H1 (cell line): ENCODE data around the gene CD34. TPM values are rescaled to one million over a fixed set of nuclear protein-coding genes. Genes with fewer than 3 reads are reported as not detected.

ENCODE experiments used
- HDAC2 ChIP-seq, 2 experiments: fragments of 300-600 bp in 1 of 2; sonication (generic) in 1 of 2; IDR thresholded peaks; 2 replicates each; pipeline ENCODE4 v1.6.1; 2011 to 2012; ENCODE audit warnings: low read depth in 2 of 2, low read length in 2 of 2, mild to moderate bottlenecking in 2 of 2, moderate library complexity in 2 of 2, borderline replicate concordance in 1 of 2, inconsistent platforms in 1 of 2
- SIN3A ChIP-seq, 2 experiments: IDR thresholded peaks in 1 of 2; conservative IDR thresholded peaks in 1 of 2; 2 replicates each; pipeline ENCODE4 v1.6.1; 2011 to 2012; ENCODE audit warnings: low read length in 2 of 2, improper control_type of control experiment in 1 of 2, low read depth in 1 of 2, mild to moderate bottlenecking in 1 of 2
- polyA plus RNA-seq, 7 experiments: library from polyadenylated mRNA; depleted of rRNA in 3 of 7; stranded (reverse) in 5 of 7; unstranded in 2 of 7; fragments of >200 nt in 5 of 7; fragments of 200-250 nt in 2 of 7; gene quantifications; 1 replicate in 5 of 7; 2 replicates in 1 of 7; 4 replicates in 1 of 7; pipeline versions ENCODE4 v1.2.1 to v1.2.3, GENCODE V29; 2011 to 2013; ENCODE audit warnings: missing spikeins in 2 of 7, mixed read lengths in 2 of 7
- total RNA-seq: library from RNA; stranded (reverse); fragmentation: NEBNext Ultra II Directional; extraction: Animal tissue kit (Norgen Biotek cat#: 25700); gene quantifications from 2 replicates; pipeline ENCODE4 v1.2.1, GENCODE V29; 2021

The CD34 gene
- total and polyA plus RNA-seq, 2 of the 8 experiments (the other 6 are each of a cell fraction or from before 2014, with no cell fraction given): 0.39 to 0.54 TPM

GRCh38 chr1:207890136-207890738 lies 20.7 kb downstream of the CD34 start (continued):
- no peak for TF ChIP-seq SIN3A (conservative IDR thresholded peaks at IDR 0.05 in 1 of 2, IDR thresholded peaks at IDR 0.05 in 1 of 2; ENCODE audit: low read depth in 1 of 2, low read length in 2 of 2)
- TF ChIP-seq HDAC2 (IDR thresholded peaks at IDR 0.05; ENCODE audit: borderline replicate concordance in 1 of 2, low read depth in 2 of 2, low read length in 2 of 2): no peak
